Activated gamma-delta T cell treated with anti-CD3 and anti-CD28 coated beads, Interleukin-2, amount 50 U/mL, for 16 hours (primary cell): Measurements from ENCODE around the gene FAM241A.
A peak's percentile ranks its signal among the peaks of the same experiment; 100 is the strongest.
"Not testable (repeated sequence)": the region's sequence is repeated elsewhere in the genome, so short reads cannot be mapped to it uniquely, and the experiment has no call there.

Source experiments
- DNase-seq: peaks from one replicate; pipeline ENCODE4 v3.0.0-alpha.2; 2020; ENCODE audit warnings: low read depth

FAM241A gene

GRCh38 chr4:112138538-112138937 lies 6.7 kb upstream of the FAM241A start:
- no peak for DNase-seq

- no peak for DNase-seq
These were observed 4.7 kb upstream of the FAM241A start for GRCh38 chr4:112140536-112140935.

GRCh38 chr4:112141366-112142138 lies 3.7 kb upstream of the FAM241A start:
- DNase-seq: no peak

- DNase-seq: no peak
These were observed 3.1 kb upstream of the FAM241A start for GRCh38 chr4:112142182-112142581.

- DNase-seq: no peak
These were observed 1.5 kb upstream of the FAM241A start for GRCh38 chr4:112143781-112144180.

GRCh38 chr4:112144546-112145325 lies 518 bp upstream of the FAM241A start:
- DNase-seq: no peak

GRCh38 chr4:112145790-112146501 lies 692 bp downstream of the FAM241A start:
- DNase-seq: peak; percentile 60

GRCh38 chr4:112146502-112146813 lies 1.2 kb downstream of the FAM241A start:
- DNase-seq: no peak

GRCh38 chr4:112147697-112148096 lies 2.4 kb downstream of the FAM241A start:
- DNase-seq: no peak

- DNase-seq: no peak
These were observed 5.7 kb downstream of the FAM241A start for GRCh38 chr4:112150920-112151319.

- DNase-seq: no peak
These were observed 7.3 kb downstream of the FAM241A start for GRCh38 chr4:112152521-112152920.

- DNase-seq: no peak
These were observed 8.0 kb downstream of the FAM241A start for GRCh38 chr4:112153211-112153791.

- DNase-seq: no peak
These were observed 10.9 kb downstream of the FAM241A start for GRCh38 chr4:112156112-112156511.

- DNase-seq: no peak
These were observed 11.3 kb downstream of the FAM241A start for GRCh38 chr4:112156553-112156952.

- DNase-seq: not testable (repeated sequence)
These were observed 18.5 kb downstream of the FAM241A start for GRCh38 chr4:112163706-112164105.

GRCh38 chr4:112167794-112168193 lies 22.5 kb downstream of the FAM241A start:
- DNase-seq: no peak

GRCh38 chr4:112168719-112169500 lies 23.7 kb downstream of the FAM241A start:
- DNase-seq: no peak

GRCh38 chr4:112170451-112170993 lies 25.3 kb downstream of the FAM241A start:
- no peak for DNase-seq

GRCh38 chr4:112171051-112171763 lies 26.0 kb downstream of the FAM241A start:
- DNase-seq: not testable (repeated sequence)

- DNase-seq: no peak
These were observed 26.9 kb downstream of the FAM241A start for GRCh38 chr4:112172180-112172579.
